T-helper 22 cell (primary cell): Measurements from ENCODE around the gene TTI1.

Experiments used
- DNase-seq: peaks from one replicate; pipeline ENCODE4 v3.0.0-alpha.2; 2020; ENCODE audit warnings: low read depth

The TTI1 gene

GRCh38 chr20:37937686-37938085 lies 95.6 kb downstream of the TTI1 start:
- DNase-seq = no peak

GRCh38 chr20:37936451-37936850 lies 96.8 kb downstream of the TTI1 start:
- DNase-seq = no peak

GRCh38 chr20:37936041-37936440 lies 97.2 kb downstream of the TTI1 start:
- no peak for DNase-seq

GRCh38 chr20:37935435-37935834 lies 97.8 kb downstream of the TTI1 start:
- no peak for DNase-seq

GRCh38 chr20:37934634-37935375 lies 98.5 kb downstream of the TTI1 start:
- DNase-seq = no peak

GRCh38 chr20:37933786-37934633 lies 99.2 kb downstream of the TTI1 start:
- DNase-seq = no peak
